NT2/D1 (cell line): ENCODE measurements around the gene WDFY4.

Source experiments
- SUZ12 ChIP-seq: IDR thresholded peaks from 2 replicates; pipeline ENCODE4 v1.6.1; 2011; ENCODE audit not compliant: insufficient read length, insufficient read depth; ENCODE audit errors: extremely low read depth
- YY1 ChIP-seq: IDR thresholded peaks from 2 replicates; pipeline ENCODE4 v1.6.1; 2011; ENCODE audit not compliant: insufficient read length, insufficient read depth
- ZNF274 ChIP-seq: IDR thresholded peaks from 2 replicates; pipeline ENCODE4 v1.6.1; 2011; ENCODE audit warnings: mild to moderate bottlenecking, low read depth, low read length

DNA sequence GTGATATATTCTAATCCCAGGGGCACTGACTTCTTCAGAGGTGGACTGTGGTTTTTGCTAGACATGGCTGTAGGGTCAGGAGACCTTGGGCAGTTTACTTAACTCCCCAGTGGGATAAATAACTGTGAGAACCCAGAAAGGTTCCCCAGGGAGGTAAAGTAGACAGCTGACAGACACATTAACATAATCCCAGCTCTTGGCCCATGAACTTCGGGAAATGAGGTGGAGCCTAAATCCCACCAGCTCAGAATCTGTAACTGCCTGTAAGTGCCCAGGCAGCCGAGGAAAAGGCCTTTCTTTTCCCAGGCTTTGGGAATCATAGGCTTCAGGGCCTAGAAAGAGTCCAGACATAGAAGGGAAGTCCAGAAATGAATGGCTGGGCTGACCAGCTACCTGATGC is 149.0 kb downstream of the WDFY4 start:
- TF ChIP-seq SUZ12 (no peak), ZNF274 (no peak), YY1 (no peak)
